Pancreas (tissue), 10 donors: Measurements from ENCODE around the gene ADGRA1. TPM values are rescaled to one million over a fixed set of nuclear protein-coding genes. Genes with fewer than 3 reads are reported as not detected.

ENCODE experiments used
- ATAC-seq, 4 donors: fragments of 200-7000 bp; cut with Tn5 transposase; one replicate each; pipeline versions ENCODE4 v1.8.0 to v1.9.1; 2020; ENCODE audit warnings: mild to moderate bottlenecking in 4 of 4, moderate library complexity in 4 of 4
- DNase-seq, 6 donors: peaks; one replicate each; pipeline ENCODE4 v3.0.0-alpha.2; 2020
- FAIRE-seq: peaks from 2 replicates; lab custom pipeline; 2012; peaks lifted over from hg19 to GRCh38; lab: Jason Lieb, UNC
- H3K27ac ChIP-seq, 4 donors: fragments of 200-600 bp; sonication (generic); 1 replicate in 3 of 4; 2 replicates in 1 of 4; pipeline versions ENCODE4 v1.5.0 to v1.8.0; 2020
- H3K27me3 ChIP-seq, 4 donors: fragments of 200-600 bp; one replicate each; pipeline ENCODE4 v1.8.0; 2021
- H3K36me3 ChIP-seq, 3 donors: fragments of 200-600 bp; sonication (generic) in 1 of 3; one replicate each; pipeline versions ENCODE4 v1.5.0 to v1.8.0; 2020 to 2021
- H3K4me1 ChIP-seq, 3 donors: fragments of 200-600 bp; one replicate each; pipeline ENCODE4 v1.8.0; 2021
- H3K4me3 ChIP-seq, 4 donors: fragments of 200-600 bp; sonication (generic) in 2 of 4; one replicate each; pipeline versions ENCODE4 v1.5.0 to v1.8.0; 2020 to 2021
- H3K9me3 ChIP-seq, 4 donors: fragments of 200-600 bp; one replicate each; pipeline ENCODE4 v1.8.0; 2021
- WGBS, 2 donors: extraction: QIAGEN DNeasy Blood & Tissue Kit; methylation state at CpG; one replicate each; pipeline ENCODE4 v1.1.7; 2013; 5-methylcytosine and 5-hydroxymethylcytosine counted together
- intact Hi-C, 3 donors: fragments of 100-400 bp; cut with DNase I; formaldehyde crosslinking; loops; one replicate each; pipeline versions ENCODE4 v1.11.1 to v1.14.2; 2022
- polyA plus RNA-seq, 2 donors: library from polyadenylated mRNA; stranded (reverse); fragments of 200-250 nt; gene quantifications; one replicate each; pipeline ENCODE4 v1.2.3, GENCODE V29; 2013
- total RNA-seq, 6 donors: library from RNA; stranded (reverse); fragmentation: NEBNext Ultra II Directional in 4 of 6; extraction: Animal tissue kit (Norgen Biotek cat#: 25700) in 4 of 6; gene quantifications; one replicate each; pipeline versions ENCODE4 v1.2.1 to v1.2.4, GENCODE V29; 2021 to 2023
- TF ChIP-seq, protein P1 (sequence below), 4 donors: fragments of 200-600 bp; sonication (generic) in 3 of 4; IDR thresholded peaks; one replicate each; pipeline versions ENCODE4 v1.5.0 to v1.8.0; 2021; ENCODE audit warnings: antibody characterized with exemption in 4 of 4
- donor health status: healthy with polysubstance abuse.
- donor health status: DM: no; HTN: no; CAD: no; lungs with moderate emphysema.
- donor health status: DM: no; HTN: no; CAD: no.
- donor health status: control.
- donor health status: control.
- donor health status: Bipolar disorder and iron deficiency.
- donor health status: DM: yes; HTN: yes; CAD: no.
- donor health status: DM: no; HTN: no; CAD: no.
- donor health status: DM: no; HTN: no; CAD: no.
- donor health status: DM: yes; HTN: yes; CAD: no.

The ADGRA1 gene
- total and polyA plus RNA-seq, 8 donors: 0.03 to 0.85 (median 0.12) TPM; not detected in 1

DNA sequence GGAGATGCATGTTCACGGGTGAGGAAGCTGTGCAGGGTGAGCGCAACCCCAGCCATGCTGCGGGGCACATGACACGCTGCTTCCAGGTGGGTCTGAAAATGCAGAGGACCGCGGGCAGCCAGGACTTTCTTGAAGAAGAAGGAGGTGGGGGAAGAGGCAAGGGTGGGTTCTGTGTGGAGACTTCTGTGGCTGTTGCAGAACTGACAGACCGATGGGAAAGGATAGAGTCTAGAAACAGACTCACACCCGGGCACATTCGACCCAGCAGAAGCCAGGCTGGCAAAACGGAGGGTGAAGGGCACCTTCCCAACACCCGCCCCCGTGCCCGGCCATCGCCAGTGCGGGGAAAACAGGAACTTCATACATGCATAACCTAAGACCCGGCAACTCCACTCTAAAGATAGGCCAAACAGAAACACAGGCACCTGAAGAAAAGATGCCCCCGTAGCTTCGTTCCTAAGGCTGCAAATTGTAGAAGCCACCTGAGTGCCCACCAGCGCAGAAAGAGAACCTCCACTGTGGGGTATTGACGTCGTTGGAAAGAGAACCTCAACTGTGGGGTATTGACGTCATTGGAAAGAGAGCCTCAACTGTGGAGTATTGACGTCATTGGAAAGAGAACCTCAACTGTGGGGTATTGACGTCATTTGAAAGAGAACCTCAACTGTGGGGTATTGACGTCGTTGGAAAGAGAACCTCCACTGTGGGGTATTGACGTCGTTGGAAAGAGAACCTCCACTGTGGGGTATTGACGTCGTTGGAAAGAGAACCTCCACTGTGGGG is 67.5 kb downstream of the ADGRA1 start:
- FAIRE-seq: no peak
- TF ChIP-seq, protein P1, sequence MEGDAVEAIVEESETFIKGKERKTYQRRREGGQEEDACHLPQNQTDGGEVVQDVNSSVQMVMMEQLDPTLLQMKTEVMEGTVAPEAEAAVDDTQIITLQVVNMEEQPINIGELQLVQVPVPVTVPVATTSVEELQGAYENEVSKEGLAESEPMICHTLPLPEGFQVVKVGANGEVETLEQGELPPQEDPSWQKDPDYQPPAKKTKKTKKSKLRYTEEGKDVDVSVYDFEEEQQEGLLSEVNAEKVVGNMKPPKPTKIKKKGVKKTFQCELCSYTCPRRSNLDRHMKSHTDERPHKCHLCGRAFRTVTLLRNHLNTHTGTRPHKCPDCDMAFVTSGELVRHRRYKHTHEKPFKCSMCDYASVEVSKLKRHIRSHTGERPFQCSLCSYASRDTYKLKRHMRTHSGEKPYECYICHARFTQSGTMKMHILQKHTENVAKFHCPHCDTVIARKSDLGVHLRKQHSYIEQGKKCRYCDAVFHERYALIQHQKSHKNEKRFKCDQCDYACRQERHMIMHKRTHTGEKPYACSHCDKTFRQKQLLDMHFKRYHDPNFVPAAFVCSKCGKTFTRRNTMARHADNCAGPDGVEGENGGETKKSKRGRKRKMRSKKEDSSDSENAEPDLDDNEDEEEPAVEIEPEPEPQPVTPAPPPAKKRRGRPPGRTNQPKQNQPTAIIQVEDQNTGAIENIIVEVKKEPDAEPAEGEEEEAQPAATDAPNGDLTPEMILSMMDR (IDR thresholded peaks at IDR 0.05): no peak
- H3K9me3 ChIP-seq: no peaks in the 10 kb centered on the region
- WGBS, 2 donors: 73 to 82% methylated on average over 28 to 30 of the region's 30 CpGs
- H3K27ac ChIP-seq: no peak overlapping the region
- no peak overlapping the region for H3K4me3 ChIP-seq
- ATAC-seq: no peak
- intact Hi-C loops: no loop called here
- no peak for DNase-seq
- H3K36me3 ChIP-seq: no peaks in the 10 kb centered on the region
- H3K4me1 ChIP-seq: no peaks in the 10 kb centered on the region
- H3K27me3 ChIP-seq: no peaks in the 10 kb centered on the region

DNA sequence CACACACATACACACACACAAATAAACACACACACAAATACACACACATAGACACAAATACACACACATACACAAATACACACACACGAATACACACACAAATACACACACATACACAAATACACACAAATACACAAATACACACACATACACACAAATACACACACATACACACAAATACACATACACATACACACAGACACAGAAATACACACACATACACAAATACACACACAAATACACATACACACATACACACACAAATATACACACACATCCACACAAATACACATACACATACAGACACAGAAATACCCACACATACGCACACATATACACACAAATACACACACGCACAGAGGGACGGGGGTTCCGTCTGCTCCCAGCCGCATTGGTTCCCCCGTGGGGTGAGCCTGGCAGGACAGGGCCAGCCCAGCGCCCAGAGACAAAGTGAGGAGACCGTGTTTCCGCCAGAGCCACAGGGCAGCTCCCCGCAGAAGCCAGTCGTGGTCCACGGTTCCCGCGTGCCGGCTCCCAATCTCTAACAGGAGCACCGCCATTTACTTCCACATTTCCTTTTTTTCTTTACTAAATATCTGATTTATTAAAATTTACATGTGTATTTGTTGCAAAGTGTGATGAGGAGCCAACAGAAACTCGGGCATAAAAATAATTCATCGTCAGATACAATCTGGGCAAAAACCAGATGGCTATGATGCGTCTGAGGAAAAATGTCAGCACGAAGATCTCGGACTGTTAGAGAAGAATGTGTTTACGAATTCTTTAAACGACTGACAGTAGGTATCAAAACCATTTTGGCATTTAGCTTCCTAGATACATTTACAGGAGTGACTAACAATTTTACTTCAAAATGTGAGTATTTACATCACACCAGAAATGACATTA is 69.2 kb downstream of the ADGRA1 start:
- no peak for FAIRE-seq
- peaks cover 0 to 8% (median 3%) of the 10 kb centered on the region in 3 donors for H3K4me1 ChIP-seq
- WGBS, 2 donors: 60 to 74% methylated on average over 24 of the region's 24 CpGs
- H3K27ac ChIP-seq: no peak overlapping the region
- no peaks in the 10 kb centered on the region for H3K36me3 ChIP-seq
- no peaks in the 10 kb centered on the region for H3K9me3 ChIP-seq
- intact Hi-C loops: no loop called here
- no peak overlapping the region for H3K4me3 ChIP-seq
- DNase-seq: no peak
- no peak for ATAC-seq
- TF ChIP-seq, protein P1 (IDR thresholded peaks at IDR 0.05): no peak
- peaks cover 0 to 4% (median 0%) of the 10 kb centered on the region in 4 donors for H3K27me3 ChIP-seq

DNA sequence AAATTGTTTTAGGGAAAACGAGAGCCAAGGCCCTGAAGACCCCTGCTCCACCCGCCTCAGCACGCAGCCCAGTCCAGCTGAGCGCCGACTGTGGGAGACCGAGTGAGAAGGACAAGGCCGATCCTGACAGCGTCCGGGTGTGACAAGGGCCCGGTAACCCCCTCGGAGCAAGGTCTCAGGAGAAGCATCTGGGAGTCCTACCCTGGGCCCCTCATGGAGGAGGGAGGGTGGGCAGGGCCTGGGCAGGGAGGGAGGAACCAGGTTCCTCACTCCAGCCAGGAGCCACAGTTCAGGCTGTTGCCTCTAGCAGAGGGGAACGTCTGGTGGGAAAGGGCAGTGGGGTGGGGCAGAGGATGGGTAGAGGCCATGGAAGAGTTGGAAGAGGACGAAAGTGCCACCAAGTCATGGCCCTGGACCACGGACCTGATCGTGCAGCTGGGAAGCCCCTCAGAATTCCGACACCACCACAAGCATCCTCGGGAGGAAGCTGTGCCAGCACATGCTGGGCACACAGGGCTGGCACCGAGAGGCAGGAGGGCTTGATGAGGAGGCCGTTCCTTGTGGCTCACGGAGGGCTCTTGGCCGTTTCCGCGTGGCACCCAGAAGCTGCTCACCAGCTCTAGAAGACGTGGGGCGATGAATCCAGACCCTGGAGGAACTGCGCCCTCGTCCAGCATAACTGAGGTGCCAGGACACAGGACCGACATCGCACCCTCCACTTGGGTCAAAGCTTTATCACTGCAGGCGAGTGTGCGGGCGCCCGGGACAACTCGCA is 70.1 kb downstream of the ADGRA1 start:
- Histone ChIP-seq H3K4me3 (no peak overlapping the region), H3K27me3 (peaks cover 0 to 4% (median 0%) of the 10 kb centered on the region in 4 donors), H3K4me1 (peaks cover 0 to 8% (median 3%) of the 10 kb centered on the region in 3 donors), H3K27ac (no peak overlapping the region), H3K9me3 (no peaks in the 10 kb centered on the region), H3K36me3 (no peaks in the 10 kb centered on the region)
- no peak for DNase-seq
- TF ChIP-seq, protein P1 (IDR thresholded peaks at IDR 0.05): no peak
- WGBS, 2 donors: 59 to 64% methylated on average over 34 of the region's 34 CpGs
- FAIRE-seq: no peak
- intact Hi-C loops: no loop called here
- ATAC-seq: no peak

DNA sequence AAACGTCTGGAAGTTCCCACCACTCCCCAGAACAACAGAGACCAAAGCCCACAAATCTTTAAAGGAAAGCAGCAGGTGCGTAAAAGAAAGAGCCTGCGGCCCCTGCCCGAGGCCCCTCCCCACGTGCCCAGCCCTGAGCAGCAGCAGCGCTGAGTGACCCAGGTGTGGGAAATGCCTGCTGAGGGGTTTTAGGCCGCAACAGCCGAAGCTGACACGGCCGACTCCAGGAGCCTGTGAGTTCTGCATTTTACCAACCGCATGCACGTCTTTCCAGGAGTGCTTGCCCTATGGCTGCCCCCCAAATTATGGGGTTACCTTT is 70.7 kb downstream of the ADGRA1 start:
- Histone ChIP-seq H3K27me3 (peaks cover 0 to 4% (median 0%) of the 10 kb centered on the region in 4 donors), H3K4me3 (no peak overlapping the region), H3K9me3 (no peaks in the 10 kb centered on the region), H3K4me1 (peaks cover 0 to 8% (median 3%) of the 10 kb centered on the region in 3 donors), H3K36me3 (no peaks in the 10 kb centered on the region), H3K27ac (no peak overlapping the region)
- FAIRE-seq (no peak), DNase-seq (no peak), ATAC-seq (no peak)
- WGBS, 2 donors: 43 to 44% methylated on average over 12 of the region's 12 CpGs
- TF ChIP-seq, protein P1 (IDR thresholded peaks at IDR 0.05): no peak
- intact Hi-C loops: no loop called here
